Measurements from ENCODE around the gene ABI3BP. TPM values are rescaled to one million over a fixed set of nuclear protein-coding genes. Genes with fewer than 3 reads are reported as not detected.

Gene ABI3BP
- polyA plus RNA-seq, 1 of the 3 experiments (the other 2 are of a cell fraction): 8.4 TPM

- 45% methylated on average over 2 of the region's 2 CpGs for WGBS (ENCODE audit: low lambda C conversion rate)
- TF ChIP-seq MEF2A (IDR thresholded peaks at IDR 0.05; ENCODE audit: borderline replicate concordance, low read depth): no peak
- TF ChIP-seq, protein P1, sequence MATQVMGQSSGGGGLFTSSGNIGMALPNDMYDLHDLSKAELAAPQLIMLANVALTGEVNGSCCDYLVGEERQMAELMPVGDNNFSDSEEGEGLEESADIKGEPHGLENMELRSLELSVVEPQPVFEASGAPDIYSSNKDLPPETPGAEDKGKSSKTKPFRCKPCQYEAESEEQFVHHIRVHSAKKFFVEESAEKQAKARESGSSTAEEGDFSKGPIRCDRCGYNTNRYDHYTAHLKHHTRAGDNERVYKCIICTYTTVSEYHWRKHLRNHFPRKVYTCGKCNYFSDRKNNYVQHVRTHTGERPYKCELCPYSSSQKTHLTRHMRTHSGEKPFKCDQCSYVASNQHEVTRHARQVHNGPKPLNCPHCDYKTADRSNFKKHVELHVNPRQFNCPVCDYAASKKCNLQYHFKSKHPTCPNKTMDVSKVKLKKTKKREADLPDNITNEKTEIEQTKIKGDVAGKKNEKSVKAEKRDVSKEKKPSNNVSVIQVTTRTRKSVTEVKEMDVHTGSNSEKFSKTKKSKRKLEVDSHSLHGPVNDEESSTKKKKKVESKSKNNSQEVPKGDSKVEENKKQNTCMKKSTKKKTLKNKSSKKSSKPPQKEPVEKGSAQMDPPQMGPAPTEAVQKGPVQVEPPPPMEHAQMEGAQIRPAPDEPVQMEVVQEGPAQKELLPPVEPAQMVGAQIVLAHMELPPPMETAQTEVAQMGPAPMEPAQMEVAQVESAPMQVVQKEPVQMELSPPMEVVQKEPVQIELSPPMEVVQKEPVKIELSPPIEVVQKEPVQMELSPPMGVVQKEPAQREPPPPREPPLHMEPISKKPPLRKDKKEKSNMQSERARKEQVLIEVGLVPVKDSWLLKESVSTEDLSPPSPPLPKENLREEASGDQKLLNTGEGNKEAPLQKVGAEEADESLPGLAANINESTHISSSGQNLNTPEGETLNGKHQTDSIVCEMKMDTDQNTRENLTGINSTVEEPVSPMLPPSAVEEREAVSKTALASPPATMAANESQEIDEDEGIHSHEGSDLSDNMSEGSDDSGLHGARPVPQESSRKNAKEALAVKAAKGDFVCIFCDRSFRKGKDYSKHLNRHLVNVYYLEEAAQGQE (IDR thresholded peaks at IDR 0.05; ENCODE audit: low read depth, low read length): no peak
- TF ChIP-seq, protein P2, sequence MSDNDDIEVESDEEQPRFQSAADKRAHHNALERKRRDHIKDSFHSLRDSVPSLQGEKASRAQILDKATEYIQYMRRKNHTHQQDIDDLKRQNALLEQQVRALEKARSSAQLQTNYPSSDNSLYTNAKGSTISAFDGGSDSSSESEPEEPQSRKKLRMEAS (IDR thresholded peaks at IDR 0.05; ENCODE audit: low read depth): no peak
- no peak for TF ChIP-seq JUND (IDR thresholded peaks at IDR 0.05)
- no peak for TF ChIP-seq GABPA (IDR thresholded peaks at IDR 0.05; ENCODE audit: low read depth)
- TF ChIP-seq NRF1 (IDR thresholded peaks at IDR 0.05; ENCODE audit: low read depth, low read length): no peak
- no peak for TF ChIP-seq ZBTB33 (IDR thresholded peaks at IDR 0.05; ENCODE audit: borderline replicate concordance, low read depth)
- no peak for TF ChIP-seq USF1 (IDR thresholded peaks at IDR 0.05; ENCODE audit: borderline replicate concordance, low read depth)
- TF ChIP-seq TEAD4 (IDR thresholded peaks at IDR 0.05; ENCODE audit: borderline replicate concordance, insufficient read depth): no peak
- no peak for TF ChIP-seq RAD21 (IDR thresholded peaks at IDR 0.05; ENCODE audit: low read length)
- no peak for TF ChIP-seq POLR2AphosphoS5 (IDR thresholded peaks at IDR 0.05; ENCODE audit: low read depth, low read length)
- no peak overlapping the region for H3K9ac ChIP-seq
- no peak overlapping the region for H2AFZ ChIP-seq (ENCODE audit: low read depth)
- ChIA-PET CTCF (no interaction called here), POLR2A (no interaction called here)
- H3K79me2 ChIP-seq (ENCODE audit: insufficient read depth): no peaks in the 10 kb centered on the region
- peaks cover 0 to 19% of the 10 kb centered on the region in 2 experiments for H3K4me1 ChIP-seq (ENCODE audit: control insufficient read depth in 1 of 2, insufficient read depth in 2 of 2, low read depth in 1 of 2, low read length in 1 of 2)
- no peak overlapping the region for H3K4me3 ChIP-seq (ENCODE audit: low read depth in 2 of 2, low read length in 1 of 2)
- no peak for DNase-seq
- H3K9me2 ChIP-seq: no peaks in the 10 kb centered on the region
- peak overlapping the region; percentile 10; the same call in 1 of the 2 replicates for H3K4me2 ChIP-seq
- H4K20me1 ChIP-seq (ENCODE audit: insufficient read depth): no peaks in the 10 kb centered on the region
- H3K9me3 ChIP-seq: no peaks in the 10 kb centered on the region
- H3K36me3 ChIP-seq (replicated peaks in 1 of 2; ENCODE audit: control insufficient read depth in 1 of 2, insufficient read depth in 2 of 2, low read length in 1 of 2): no peaks in the 10 kb centered on the region
- H3F3A ChIP-seq (replicated peaks; ENCODE audit: insufficient read depth): peaks cover 11% of the 10 kb centered on the region
- peak overlapping the region in 1 of 2 experiments; percentile 31; a peak in 2 of 4 replicates for H3K27ac ChIP-seq (ENCODE audit: low read depth in 2 of 2, low read length in 1 of 2)
- H3K27me3 ChIP-seq (ENCODE audit: insufficient read depth): no peaks in the 10 kb centered on the region
Measured at GRCh38 chr3:100899440-100900091, 93.7 kb downstream of the ABI3BP start.
